ENCODE measurements around the gene ULK2.

DNA sequence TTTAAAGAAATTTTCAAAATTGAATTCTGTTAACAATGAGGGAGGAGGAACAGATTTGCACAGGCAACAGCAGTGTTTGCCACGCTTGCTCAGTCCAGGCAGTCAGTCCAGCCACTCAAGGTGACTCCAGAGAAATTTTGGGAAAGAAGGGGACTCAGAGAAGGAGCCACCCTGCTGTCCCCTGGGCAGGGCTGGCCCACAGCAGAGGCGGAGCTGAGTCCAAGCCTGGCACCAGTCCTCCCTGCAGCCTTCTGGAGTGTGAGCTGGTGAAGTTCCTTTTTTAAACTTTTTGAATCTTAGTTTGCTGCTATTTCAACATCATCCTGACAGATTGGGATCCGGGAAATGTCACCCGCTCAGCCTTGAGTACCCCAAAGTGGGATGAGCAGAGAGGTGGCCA lies 136.9 kb downstream of the ULK2 start:
- no peak for TF ChIP-seq POLR2A (IDR thresholded peaks at IDR 0.05)
- TF ChIP-seq, protein P1, sequence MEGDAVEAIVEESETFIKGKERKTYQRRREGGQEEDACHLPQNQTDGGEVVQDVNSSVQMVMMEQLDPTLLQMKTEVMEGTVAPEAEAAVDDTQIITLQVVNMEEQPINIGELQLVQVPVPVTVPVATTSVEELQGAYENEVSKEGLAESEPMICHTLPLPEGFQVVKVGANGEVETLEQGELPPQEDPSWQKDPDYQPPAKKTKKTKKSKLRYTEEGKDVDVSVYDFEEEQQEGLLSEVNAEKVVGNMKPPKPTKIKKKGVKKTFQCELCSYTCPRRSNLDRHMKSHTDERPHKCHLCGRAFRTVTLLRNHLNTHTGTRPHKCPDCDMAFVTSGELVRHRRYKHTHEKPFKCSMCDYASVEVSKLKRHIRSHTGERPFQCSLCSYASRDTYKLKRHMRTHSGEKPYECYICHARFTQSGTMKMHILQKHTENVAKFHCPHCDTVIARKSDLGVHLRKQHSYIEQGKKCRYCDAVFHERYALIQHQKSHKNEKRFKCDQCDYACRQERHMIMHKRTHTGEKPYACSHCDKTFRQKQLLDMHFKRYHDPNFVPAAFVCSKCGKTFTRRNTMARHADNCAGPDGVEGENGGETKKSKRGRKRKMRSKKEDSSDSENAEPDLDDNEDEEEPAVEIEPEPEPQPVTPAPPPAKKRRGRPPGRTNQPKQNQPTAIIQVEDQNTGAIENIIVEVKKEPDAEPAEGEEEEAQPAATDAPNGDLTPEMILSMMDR (IDR thresholded peaks at IDR 0.05 in 4 of 5, conservative IDR thresholded peaks at IDR 0.05 in 1 of 5) = no peak
